GM21619 (cell line): ENCODE results near the gene HYAL1.
A peak's percentile ranks its signal among the peaks of the same experiment; 100 is the strongest.
"Not testable (repeated sequence)": the region's sequence is repeated elsewhere in the genome, so short reads cannot be mapped to it uniquely, and the experiment has no call there.

Source experiments
- ATAC-seq: cut with Tn5 transposase; IDR thresholded peaks from one replicate; pipeline ENCODE4 v1.9.1; 2021; ENCODE audit not compliant: unreplicated experiment

The HYAL1 gene

GRCh38 chr3:50319181-50319893, 16.0 kb upstream of the HYAL1 start:
- ATAC-seq, result no peak

DNA sequence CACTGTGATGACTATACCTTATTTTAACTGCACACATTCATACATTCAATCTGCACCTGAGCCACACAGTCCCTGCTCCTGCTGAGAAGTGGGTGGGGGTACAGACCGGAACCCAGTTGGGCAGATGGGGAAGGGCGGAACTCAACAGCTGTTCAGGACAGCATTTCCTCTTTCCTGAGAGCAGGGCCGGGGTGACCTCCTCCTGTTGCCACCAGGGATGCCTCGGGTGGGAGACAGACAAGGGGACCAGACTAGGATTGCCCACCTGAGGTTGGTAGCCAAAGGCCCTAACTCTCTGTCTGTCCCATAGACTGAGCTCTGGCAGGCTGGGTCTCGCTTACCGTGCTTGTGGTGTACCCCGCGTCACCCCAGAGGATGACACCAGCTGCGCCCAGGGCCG, 15.2 kb upstream of the HYAL1 start:
- no peak for ATAC-seq

GRCh38 chr3:50318163-50318562, 14.8 kb upstream of the HYAL1 start:
- no peak for ATAC-seq

GRCh38 chr3:50317300-50317699, 13.9 kb upstream of the HYAL1 start:
- no peak for ATAC-seq

- ATAC-seq, result no peak
Measured at GRCh38 chr3:50316657-50317242, 13.4 kb upstream of the HYAL1 start.

DNA sequence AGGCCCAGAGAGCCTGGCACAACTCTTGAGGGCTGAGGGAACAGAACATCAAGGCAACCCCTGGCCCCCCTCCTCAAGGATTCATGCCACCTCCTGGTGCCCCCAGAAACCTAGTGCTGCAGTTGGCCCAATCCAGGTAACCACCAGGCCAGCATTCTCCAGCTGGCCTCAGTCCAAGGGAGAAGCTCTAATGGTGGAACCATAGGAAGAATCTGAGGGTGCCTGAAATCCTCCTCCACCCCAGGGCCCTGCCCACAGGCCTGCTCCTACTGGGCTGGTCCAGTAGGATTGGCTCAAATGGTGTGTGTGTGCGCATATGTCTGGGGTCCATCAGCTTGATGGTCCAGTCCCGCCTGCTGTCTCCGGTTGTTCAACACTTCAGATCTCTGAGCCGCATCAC, 11.4 kb upstream of the HYAL1 start:
- ATAC-seq, result no peak

GRCh38 chr3:50314342-50314741, 11.0 kb upstream of the HYAL1 start:
- no peak for ATAC-seq

- not testable (repeated sequence) for ATAC-seq
Measured at GRCh38 chr3:50312041-50312440, 8.7 kb upstream of the HYAL1 start.

- no peak for ATAC-seq
Measured at GRCh38 chr3:50304601-50305000, 1.2 kb upstream of the HYAL1 start.

DNA sequence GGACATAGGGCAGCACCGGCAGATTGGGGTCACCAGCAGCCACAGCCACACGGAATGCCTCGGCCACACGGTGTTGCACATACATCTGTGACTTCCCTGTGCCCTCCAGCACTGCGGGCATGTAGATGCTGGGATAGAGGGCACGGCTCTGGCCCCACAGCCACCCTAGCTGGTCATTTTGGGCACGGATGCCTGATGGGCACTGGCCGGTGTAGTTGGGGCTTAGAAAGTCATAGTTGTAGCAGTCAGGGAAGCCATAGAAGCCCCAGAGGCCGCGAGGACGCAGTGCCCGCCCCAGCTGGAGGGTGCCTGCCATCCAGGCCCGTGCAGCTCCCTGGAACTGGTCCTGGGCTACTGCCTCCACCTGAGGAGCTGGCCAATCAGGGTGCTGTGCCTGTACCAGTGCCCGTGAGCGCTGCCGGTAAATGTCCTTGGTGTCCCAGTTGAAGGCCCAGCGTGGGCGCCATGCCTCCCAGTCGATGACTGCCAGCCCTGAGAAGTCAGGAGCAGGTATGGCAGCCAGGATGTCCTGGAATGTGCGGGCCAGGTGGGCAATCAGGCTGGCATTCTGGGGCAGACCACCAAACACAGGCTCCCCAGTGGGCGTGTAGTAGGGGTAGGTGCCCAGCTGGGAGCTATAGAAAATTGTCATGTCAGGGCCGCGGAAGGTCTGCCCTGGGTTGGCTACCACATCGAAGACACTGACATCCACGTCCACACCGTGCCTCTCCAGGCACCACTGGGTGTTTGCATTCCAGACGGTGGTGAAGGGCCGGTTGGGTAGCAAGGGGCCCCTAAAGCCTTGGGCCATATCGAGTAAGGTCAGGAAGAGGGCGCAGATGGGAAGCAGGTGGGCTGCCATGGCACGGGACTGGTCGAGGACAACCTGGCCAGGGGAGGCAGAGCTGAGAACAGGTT, 1.0 kb downstream of the HYAL1 start:
- ATAC-seq, result no peak

- no peak for ATAC-seq
Measured at GRCh38 chr3:50300681-50301254, 2.6 kb downstream of the HYAL1 start.

GRCh38 chr3:50299929-50300680, 3.3 kb downstream of the HYAL1 start:
- no peak for ATAC-seq

- no peak for ATAC-seq
Measured at GRCh38 chr3:50299638-50299928, 3.8 kb downstream of the HYAL1 start.

DNA sequence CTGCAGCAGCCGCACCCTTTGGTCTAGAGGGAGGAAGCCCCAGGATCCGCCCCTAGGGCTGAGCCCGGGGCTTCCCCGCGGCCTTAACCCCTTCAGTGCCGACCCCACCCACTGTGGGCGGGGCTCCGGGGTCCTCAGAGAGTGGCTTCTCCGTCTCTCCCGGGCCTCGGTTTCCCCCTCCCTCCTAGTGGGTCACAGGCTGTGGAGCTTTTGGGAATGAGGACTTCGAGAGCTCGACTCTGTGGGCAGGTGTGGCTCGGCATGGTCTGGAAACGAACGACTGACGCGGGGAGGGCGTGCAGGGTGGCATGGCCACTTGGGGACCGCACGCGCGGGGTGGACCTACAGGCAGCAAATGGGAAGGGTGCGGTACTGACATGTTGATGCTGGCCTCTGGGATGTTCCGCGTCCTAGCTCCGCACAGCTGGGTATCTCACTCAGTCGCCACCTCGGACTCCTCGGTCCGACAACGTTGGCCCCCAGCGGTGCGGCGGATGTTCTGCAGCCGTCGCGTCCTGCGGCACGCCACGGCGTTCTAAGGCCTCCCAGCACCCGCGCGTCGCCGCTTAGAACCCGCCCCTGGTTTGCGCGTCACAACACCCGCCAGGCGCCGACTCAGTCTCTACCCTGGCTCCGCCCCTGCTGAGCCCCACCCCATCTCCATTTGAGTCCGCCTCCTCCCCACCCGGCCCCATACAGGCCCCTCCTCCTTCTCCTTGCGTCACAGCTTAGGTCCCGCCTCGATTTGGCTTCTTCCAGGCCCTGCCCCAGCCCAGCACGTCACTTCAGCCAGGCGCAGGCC, 4.3 kb downstream of the HYAL1 start, which contains the start of the genes HYAL3 and NAA80:
TSS of gene HYAL3 (minus strand) at position 570 of the 802 bp plus-strand sequence. CDS start 3,803 bp downstream, outside the sequence.
TSS of gene NAA80 (minus strand) at position 570 of the 802 bp plus-strand sequence. CDS start 1,942 bp downstream, outside the sequence.
- ATAC-seq, result peak; percentile 83

DNA sequence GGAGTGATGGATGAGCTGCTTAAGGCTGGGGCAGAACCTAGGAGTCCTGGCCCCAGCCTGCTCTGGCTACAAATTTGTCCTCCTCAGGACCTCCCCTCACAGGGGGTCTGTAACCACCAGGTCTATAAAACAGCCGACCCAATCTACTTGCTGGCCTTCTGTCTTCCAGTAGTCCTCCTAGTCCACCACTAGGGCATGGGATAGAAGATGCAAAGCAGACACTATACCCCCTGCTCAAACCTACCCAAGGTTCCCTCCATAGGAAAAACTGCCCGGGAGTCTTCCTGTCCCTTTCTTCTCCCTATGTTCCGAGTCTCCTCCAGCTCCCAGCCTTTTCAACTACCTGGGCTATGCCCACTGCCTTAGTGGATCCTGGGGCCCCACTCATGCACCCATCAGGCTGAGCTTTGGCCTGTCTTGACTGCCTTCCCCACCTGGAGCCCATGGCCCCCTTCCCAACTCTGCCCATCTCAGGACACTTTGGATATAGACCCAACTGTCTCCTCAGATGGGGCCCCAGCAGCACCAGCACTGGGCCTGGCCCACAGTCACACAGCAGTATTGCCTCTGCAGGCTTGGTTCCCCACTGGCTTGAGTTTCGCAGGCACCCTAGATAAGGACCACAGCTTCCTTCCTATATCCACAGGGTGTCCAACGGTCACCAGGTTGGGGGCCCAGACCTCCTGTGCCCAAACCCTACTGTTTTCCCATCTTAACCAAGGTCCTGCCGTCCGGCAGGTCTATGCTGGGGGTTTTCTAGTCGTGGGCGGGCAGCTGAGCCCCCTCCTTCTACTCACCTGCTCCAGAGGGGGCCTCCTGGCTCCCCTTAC, 5.3 kb downstream of the HYAL1 start:
- no peak for ATAC-seq

DNA sequence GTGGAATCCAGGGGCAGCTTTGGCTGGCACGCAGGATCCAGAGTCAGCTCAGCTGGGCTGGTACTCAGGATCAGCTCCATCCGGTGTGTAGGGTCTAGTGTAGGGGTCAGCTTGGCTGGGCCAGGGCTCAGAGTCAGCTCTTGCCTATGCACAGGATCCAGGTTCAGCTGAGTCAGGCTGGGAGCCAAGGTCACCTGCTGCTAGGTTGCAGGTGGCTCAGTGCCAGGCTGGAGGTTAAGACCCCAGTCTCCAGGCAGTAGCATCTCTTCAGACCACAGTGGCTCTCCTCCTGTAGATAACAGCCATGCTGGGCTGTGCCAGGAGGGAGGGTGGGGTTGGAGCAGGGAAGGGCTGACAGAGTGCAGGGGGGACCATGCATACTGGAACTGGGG, 6.0 kb downstream of the HYAL1 start:
- ATAC-seq, result no peak

DNA sequence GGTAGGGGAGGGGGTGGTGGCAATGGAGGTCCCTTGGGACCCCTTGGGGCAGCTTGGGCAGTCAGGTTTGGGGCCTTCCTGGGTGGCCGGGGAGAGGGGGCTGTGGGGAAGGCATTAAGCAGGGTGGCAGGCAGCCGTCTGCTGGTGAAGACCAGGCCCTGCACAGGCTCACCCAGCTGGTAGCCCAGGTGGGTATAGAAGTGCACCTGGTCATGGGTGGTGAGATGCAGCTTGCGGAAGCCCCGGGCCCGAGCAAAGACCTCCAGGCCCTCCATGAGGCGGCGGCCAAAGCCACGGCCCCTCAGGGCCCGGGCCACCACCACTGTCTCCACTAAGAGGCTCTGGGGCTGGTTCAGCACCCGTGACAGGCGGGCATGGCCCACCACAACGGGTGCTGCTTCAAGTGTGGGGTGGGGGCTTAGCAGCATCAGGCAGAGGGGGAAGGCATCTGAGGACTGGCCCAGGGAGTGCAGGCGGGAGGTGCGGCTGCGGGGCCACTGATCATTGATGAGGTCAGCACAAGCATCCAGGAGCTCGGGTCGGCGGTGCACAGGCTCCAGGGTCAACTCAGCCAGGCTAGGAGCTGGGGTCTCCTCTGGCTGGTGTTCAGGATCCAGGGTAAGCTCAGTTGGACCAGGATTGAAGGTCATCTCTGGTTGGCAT, 6.5 kb downstream of the HYAL1 start:
- no peak for ATAC-seq
